ENCODE data around the gene TBC1D8.

GRCh38 chr2:100977511-100977910, 173.7 kb downstream of the TBC1D8 start:
- TF ChIP-seq CTCF (conservative IDR thresholded peaks at IDR 0.05; ENCODE audit: low read depth in 2 of 2) (no peak), REST (IDR thresholded peaks at IDR 0.05; ENCODE audit: unreplicated experiment) (no peak), EZH2 (IDR thresholded peaks at IDR 0.05; ENCODE audit: low read depth, unreplicated experiment) (no peak)

Measured in GM23338 (cell line).